Measurements from ENCODE around the gene MED10.

MED10 gene

DNA sequence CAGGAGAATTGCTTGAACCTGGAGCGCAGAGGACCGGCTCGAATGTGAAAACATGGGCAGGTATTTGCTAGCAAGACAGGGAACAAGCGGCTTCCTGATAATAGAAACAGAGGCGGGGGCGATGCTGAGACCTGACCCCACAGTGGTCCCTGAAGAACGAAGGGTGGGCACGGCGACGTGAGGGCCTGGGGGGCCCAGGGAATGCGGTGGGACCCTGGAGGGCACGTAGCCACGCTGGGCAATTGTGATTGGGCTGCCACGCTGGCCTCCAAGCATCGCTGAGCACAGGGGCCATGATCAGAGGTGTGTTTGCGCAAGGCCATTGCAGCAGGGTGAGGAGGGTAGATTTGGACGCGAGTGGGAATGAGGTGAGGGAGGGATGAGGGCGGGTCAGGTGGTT, 30.7 kb downstream of the MED10 start:
- Histone ChIP-seq H3K4me3 (ENCODE audit: extremely low read depth, insufficient read depth, low read length, poor library complexity, severe bottlenecking) (no peak overlapping the region), H3K36me3 (ENCODE audit: control insufficient read depth, insufficient read depth, low read length) (no peaks in the 10 kb centered on the region), H3K9me3 (ENCODE audit: control insufficient read depth, low read length) (no peaks in the 10 kb centered on the region), H3K4me1 (ENCODE audit: control insufficient read depth, insufficient read depth, low read length, poor library complexity, severe bottlenecking) (no peaks in the 10 kb centered on the region), H3K27ac (ENCODE audit: low read depth, low read length, severe bottlenecking) (no peak overlapping the region)
- 87 to 91% methylated on average over 18 to 19 of the region's 19 CpGs for WGBS, 2 experiments (ENCODE audit: insufficient coverage in 2 of 2)

DNA sequence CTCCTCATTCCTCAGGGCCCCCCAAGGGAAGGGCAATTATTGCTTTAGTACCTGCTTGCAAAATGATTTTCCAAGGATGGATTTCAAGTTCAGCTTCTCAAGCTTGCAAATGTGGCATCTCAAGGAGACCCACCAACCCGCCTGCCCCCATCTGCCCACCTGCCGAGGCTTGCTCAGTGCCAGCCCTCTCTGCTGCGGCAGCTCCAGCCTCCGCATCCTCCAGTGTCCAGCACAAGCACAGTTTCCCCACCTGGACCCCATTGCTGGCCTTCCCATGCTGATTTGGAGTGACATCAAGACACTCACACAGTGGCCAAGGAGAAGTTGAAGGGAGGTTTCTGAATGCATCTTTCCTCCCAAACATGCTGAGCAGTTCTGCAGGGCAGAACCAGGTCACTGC, 31.2 kb downstream of the MED10 start:
- WGBS, 2 experiments (ENCODE audit: insufficient coverage in 2 of 2), result 98 to 100% methylated on average over 1 to 4 of the region's 4 CpGs
- no peak overlapping the region for H3K4me3 ChIP-seq (ENCODE audit: extremely low read depth, insufficient read depth, low read length, poor library complexity, severe bottlenecking)
- no peaks in the 10 kb centered on the region for H3K9me3 ChIP-seq (ENCODE audit: control insufficient read depth, low read length)
- no peaks in the 10 kb centered on the region for H3K36me3 ChIP-seq (ENCODE audit: control insufficient read depth, insufficient read depth, low read length)
- no peak overlapping the region for H3K27ac ChIP-seq (ENCODE audit: low read depth, low read length, severe bottlenecking)
- H3K4me1 ChIP-seq (ENCODE audit: control insufficient read depth, insufficient read depth, low read length, poor library complexity, severe bottlenecking), result no peaks in the 10 kb centered on the region

DNA sequence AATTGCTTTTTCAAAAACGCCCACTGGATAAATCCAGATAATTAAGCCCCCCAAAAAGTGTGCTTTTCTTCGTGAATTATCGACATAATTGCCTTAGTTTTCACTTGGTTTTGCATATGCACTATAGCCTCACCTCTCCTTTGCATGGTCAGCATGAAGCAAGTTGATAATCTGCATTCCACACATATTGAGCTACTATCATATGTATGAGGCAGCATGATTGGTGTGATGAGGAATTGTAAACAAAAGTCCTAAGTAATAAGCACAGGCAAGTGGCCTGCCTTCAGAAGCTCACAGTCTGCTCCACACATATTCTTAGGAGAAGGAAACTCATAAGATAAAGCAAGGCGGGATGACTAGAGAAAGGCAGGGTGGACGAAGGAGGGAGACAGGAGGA, 33.8 kb downstream of the MED10 start:
- no peak overlapping the region for H3K27ac ChIP-seq (ENCODE audit: low read depth, low read length, severe bottlenecking)
- no peaks in the 10 kb centered on the region for H3K36me3 ChIP-seq (ENCODE audit: control insufficient read depth, insufficient read depth, low read length)
- H3K4me1 ChIP-seq (ENCODE audit: control insufficient read depth, insufficient read depth, low read length, poor library complexity, severe bottlenecking), result no peaks in the 10 kb centered on the region
- WGBS, 2 experiments (ENCODE audit: insufficient coverage in 2 of 2), result 87 to 97% methylated on average over 5 of the region's 5 CpGs
- no peak overlapping the region for H3K4me3 ChIP-seq (ENCODE audit: extremely low read depth, insufficient read depth, low read length, poor library complexity, severe bottlenecking)
- H3K9me3 ChIP-seq (ENCODE audit: control insufficient read depth, low read length), result no peaks in the 10 kb centered on the region

DNA sequence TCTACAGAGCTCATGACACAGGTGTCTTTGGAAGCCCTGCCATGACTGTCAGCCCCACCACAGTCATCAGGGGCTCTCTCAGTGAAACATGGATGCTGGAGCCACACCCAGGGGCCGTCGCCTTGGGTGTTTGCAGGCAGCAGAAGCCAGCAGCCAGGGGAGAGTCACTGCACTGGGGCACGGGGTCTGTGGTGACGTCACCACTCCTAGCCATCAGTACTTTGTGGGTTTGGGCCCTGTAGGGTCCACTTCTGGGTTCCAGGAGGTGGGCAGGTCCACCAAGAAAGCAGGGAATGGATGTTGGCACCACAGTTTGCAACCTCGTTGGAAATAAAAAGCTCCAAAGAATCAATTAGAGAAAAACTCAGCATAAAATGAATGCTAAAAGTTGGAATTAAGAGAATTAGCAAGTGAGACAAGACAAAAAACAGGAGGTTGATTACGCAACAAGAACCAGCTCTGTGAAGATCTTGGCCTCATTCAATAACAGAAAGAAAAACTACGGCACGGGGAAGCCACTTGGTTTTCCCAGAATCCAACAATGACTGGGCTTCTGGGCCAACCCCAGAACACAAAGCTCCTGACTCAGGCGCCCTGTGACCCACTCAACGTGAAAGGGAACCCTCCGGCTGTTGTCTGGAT, 34.3 kb downstream of the MED10 start:
- no peak overlapping the region for H3K4me3 ChIP-seq (ENCODE audit: extremely low read depth, insufficient read depth, low read length, poor library complexity, severe bottlenecking)
- 83 to 88% methylated on average over 9 of the region's 11 CpGs for WGBS, 2 experiments (ENCODE audit: insufficient coverage in 2 of 2)
- no peak overlapping the region for H3K27ac ChIP-seq (ENCODE audit: low read depth, low read length, severe bottlenecking)
- no peaks in the 10 kb centered on the region for H3K9me3 ChIP-seq (ENCODE audit: control insufficient read depth, low read length)
- no peaks in the 10 kb centered on the region for H3K36me3 ChIP-seq (ENCODE audit: control insufficient read depth, insufficient read depth, low read length)
- no peaks in the 10 kb centered on the region for H3K4me1 ChIP-seq (ENCODE audit: control insufficient read depth, insufficient read depth, low read length, poor library complexity, severe bottlenecking)

- Histone ChIP-seq H3K9me3 (ENCODE audit: control insufficient read depth, low read length) (no peaks in the 10 kb centered on the region), H3K4me3 (ENCODE audit: extremely low read depth, insufficient read depth, low read length, poor library complexity, severe bottlenecking) (no peak overlapping the region), H3K27ac (ENCODE audit: low read depth, low read length, severe bottlenecking) (no peak overlapping the region), H3K4me1 (ENCODE audit: control insufficient read depth, insufficient read depth, low read length, poor library complexity, severe bottlenecking) (no peaks in the 10 kb centered on the region), H3K36me3 (ENCODE audit: control insufficient read depth, insufficient read depth, low read length) (no peaks in the 10 kb centered on the region)
- WGBS, 2 experiments (ENCODE audit: insufficient coverage in 2 of 2), result 80 to 82% methylated on average over 4 to 9 of the region's 14 CpGs
Measured at GRCh38 chr5:6342689-6343315, 35.5 kb downstream of the MED10 start.

DNA sequence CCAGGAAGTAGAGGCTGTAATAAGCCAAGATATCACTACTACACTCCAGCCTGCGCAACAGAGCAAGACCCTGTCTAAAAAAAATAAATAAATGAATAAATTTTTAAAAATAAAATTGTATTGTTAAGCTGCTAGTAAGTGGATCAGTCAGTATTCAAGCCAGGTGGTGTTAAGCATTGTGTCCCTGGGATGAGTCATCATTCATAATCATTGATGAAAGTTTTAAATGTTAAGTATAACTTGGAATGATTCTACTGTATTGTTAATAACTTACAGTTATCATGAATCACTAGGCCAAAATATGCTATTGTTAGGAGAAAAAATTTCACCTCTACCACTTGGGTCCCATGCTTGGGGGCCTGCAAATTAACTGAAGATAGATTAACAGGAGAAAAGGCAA, 38.2 kb downstream of the MED10 start:
- no peak overlapping the region for H3K4me3 ChIP-seq (ENCODE audit: extremely low read depth, insufficient read depth, low read length, poor library complexity, severe bottlenecking)
- no CpG with 5 or more reads among the region's 1 CpG for WGBS, 2 experiments (ENCODE audit: insufficient coverage in 2 of 2)
- H3K27ac ChIP-seq (ENCODE audit: low read depth, low read length, severe bottlenecking), result no peak overlapping the region
- no peaks in the 10 kb centered on the region for H3K4me1 ChIP-seq (ENCODE audit: control insufficient read depth, insufficient read depth, low read length, poor library complexity, severe bottlenecking)
- no peaks in the 10 kb centered on the region for H3K9me3 ChIP-seq (ENCODE audit: control insufficient read depth, low read length)
- H3K36me3 ChIP-seq (ENCODE audit: control insufficient read depth, insufficient read depth, low read length), result no peaks in the 10 kb centered on the region

DNA sequence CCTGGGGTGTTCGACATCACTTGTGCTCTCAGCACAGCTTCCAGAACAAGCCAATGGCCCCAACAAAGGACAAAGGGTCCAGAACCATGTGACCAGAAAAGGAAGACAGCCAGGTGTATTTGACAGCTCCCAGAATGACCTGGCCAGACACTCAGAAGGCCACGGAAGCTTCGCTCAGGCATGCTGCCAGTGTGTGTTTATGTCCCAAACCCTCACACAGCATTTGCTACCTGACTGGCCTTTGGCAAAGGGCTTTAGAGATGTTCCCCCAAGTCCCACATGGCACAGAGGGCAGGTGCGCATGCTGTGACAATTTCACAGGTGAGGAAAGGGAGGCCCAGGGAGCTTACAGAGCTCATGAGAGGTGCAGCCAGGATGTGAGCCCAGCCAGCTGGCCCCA, 39.5 kb downstream of the MED10 start:
- Histone ChIP-seq H3K4me1 (ENCODE audit: control insufficient read depth, insufficient read depth, low read length, poor library complexity, severe bottlenecking) (no peaks in the 10 kb centered on the region), H3K27ac (ENCODE audit: low read depth, low read length, severe bottlenecking) (no peak overlapping the region), H3K4me3 (ENCODE audit: extremely low read depth, insufficient read depth, low read length, poor library complexity, severe bottlenecking) (no peak overlapping the region), H3K36me3 (ENCODE audit: control insufficient read depth, insufficient read depth, low read length) (no peaks in the 10 kb centered on the region), H3K9me3 (ENCODE audit: control insufficient read depth, low read length) (no peaks in the 10 kb centered on the region)
- 89 to 93% methylated on average over 3 to 4 of the region's 4 CpGs for WGBS, 2 experiments (ENCODE audit: insufficient coverage in 2 of 2)

DNA sequence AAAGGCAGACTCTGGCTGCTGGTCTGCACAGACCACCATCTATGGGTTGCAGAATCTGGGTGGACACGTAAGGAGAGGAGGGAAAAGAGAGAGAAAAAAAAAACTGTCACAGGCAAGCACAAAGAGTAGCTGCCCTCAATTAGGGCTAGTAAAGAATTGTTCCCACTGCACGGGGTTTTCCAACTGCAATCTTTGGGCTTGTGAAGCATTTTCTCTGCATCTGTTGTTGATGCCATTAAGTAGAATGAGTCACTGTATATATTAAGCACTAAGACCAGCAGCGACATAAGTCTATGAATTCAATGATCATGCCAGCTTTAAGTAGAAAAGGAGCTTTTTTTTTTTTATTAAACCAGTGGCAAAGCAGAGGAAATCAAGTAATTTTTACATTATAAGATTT, 40.2 kb downstream of the MED10 start:
- Histone ChIP-seq H3K4me3 (ENCODE audit: extremely low read depth, insufficient read depth, low read length, poor library complexity, severe bottlenecking) (no peak overlapping the region), H3K27ac (ENCODE audit: low read depth, low read length, severe bottlenecking) (no peak overlapping the region), H3K4me1 (ENCODE audit: control insufficient read depth, insufficient read depth, low read length, poor library complexity, severe bottlenecking) (no peaks in the 10 kb centered on the region), H3K9me3 (ENCODE audit: control insufficient read depth, low read length) (no peaks in the 10 kb centered on the region), H3K36me3 (ENCODE audit: control insufficient read depth, insufficient read depth, low read length) (no peaks in the 10 kb centered on the region)
- 57 to 94% methylated on average over 1 to 2 of the region's 3 CpGs for WGBS, 2 experiments (ENCODE audit: insufficient coverage in 2 of 2)

DNA sequence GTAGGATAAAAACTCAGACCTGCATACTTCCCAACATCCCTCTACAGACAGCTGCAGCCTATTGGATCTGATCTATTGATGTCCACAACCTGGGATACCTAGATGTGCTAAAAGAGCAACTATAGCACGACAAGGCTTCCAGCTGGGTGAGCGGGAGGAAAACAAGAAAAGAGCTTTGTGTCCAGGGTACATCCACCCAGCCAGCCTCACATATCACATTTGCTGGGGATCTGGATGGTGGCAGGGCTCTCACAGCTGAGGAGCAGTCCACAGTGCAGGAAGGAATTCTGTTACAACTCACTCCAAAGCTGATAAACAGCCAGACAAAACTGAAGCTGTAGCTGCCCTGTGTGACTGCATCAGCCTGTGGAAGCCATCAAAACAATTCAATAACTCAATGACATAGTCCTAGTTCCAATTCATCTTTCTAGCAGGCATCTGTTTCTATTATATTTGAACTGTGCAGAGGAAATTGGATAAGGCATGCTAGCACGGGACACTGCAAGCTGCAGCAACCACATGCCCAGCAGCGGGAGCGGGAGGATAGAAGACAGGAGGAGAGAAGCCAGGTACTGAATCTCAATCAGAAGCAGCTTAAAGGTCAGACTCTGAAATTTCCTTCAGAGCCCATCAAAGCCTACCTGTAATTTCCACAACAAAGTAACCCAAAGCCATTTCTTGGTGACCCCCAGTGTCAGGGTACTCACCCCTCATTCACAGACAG, 45.0 kb downstream of the MED10 start:
- 69 to 100% methylated on average over 2 to 4 of the region's 5 CpGs for WGBS, 2 experiments (ENCODE audit: insufficient coverage in 2 of 2)
- Histone ChIP-seq H3K4me3 (ENCODE audit: extremely low read depth, insufficient read depth, low read length, poor library complexity, severe bottlenecking) (no peak overlapping the region), H3K27ac (ENCODE audit: low read depth, low read length, severe bottlenecking) (no peak overlapping the region), H3K9me3 (ENCODE audit: control insufficient read depth, low read length) (no peaks in the 10 kb centered on the region), H3K36me3 (ENCODE audit: control insufficient read depth, insufficient read depth, low read length) (no peaks in the 10 kb centered on the region), H3K4me1 (ENCODE audit: control insufficient read depth, insufficient read depth, low read length, poor library complexity, severe bottlenecking) (no peaks in the 10 kb centered on the region)

DNA sequence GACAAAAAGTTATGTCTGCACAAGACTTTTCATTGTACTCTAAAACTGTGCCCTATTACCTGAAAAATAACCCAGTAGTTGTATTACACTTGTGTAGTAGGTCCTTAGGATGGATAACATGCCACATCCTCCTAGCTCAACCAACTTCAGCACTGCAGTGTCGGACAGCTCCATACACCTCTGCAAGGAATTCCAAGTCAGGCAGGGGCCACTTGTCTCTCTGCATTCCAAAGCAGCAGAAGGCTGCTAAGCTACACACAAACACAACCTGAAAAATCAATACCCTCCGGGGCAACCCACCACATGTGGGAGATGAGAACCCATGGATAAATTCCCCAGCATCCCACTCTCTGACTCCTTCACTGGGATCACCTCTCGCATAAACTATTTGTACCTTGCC, 50.2 kb downstream of the MED10 start:
- no peak overlapping the region for H3K4me3 ChIP-seq (ENCODE audit: extremely low read depth, insufficient read depth, low read length, poor library complexity, severe bottlenecking)
- no peaks in the 10 kb centered on the region for H3K36me3 ChIP-seq (ENCODE audit: control insufficient read depth, insufficient read depth, low read length)
- H3K4me1 ChIP-seq (ENCODE audit: control insufficient read depth, insufficient read depth, low read length, poor library complexity, severe bottlenecking), result no peaks in the 10 kb centered on the region
- no peaks in the 10 kb centered on the region for H3K9me3 ChIP-seq (ENCODE audit: control insufficient read depth, low read length)
- H3K27ac ChIP-seq (ENCODE audit: low read depth, low read length, severe bottlenecking), result no peak overlapping the region
- 0 to 58% methylated on average over 1 to 2 of the region's 3 CpGs for WGBS, 2 experiments (ENCODE audit: insufficient coverage in 2 of 2)

DNA sequence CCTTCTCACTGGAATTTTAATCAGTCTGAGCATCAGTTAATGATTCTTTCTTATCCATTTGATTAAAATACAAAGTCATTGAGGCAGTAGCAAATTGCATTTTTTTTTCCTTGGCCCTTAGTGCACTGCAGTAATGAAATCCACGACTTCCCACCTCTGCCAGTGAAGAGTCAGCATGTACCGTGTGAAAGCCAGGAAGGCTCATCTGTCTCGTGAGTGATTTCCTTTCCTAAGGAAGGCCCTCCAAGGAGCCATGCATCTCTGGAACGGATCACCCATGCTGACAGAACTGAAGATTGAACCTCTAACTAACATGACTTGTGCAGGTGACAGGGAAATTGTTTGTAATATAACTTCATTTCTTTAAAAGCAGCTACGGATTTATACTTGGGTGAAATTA, 51.6 kb downstream of the MED10 start:
- H3K27ac ChIP-seq (ENCODE audit: low read depth, low read length, severe bottlenecking), result no peak overlapping the region
- H3K36me3 ChIP-seq (ENCODE audit: control insufficient read depth, insufficient read depth, low read length), result no peaks in the 10 kb centered on the region
- WGBS, 2 experiments (ENCODE audit: insufficient coverage in 2 of 2), result 49 to 82% methylated on average over 3 to 4 of the region's 5 CpGs
- H3K9me3 ChIP-seq (ENCODE audit: control insufficient read depth, low read length), result no peaks in the 10 kb centered on the region
- no peak overlapping the region for H3K4me3 ChIP-seq (ENCODE audit: extremely low read depth, insufficient read depth, low read length, poor library complexity, severe bottlenecking)
- no peaks in the 10 kb centered on the region for H3K4me1 ChIP-seq (ENCODE audit: control insufficient read depth, insufficient read depth, low read length, poor library complexity, severe bottlenecking)

All from mesodermal cell (in vitro differentiated cells).